K562 (cell line): ENCODE measurements around the gene MMS22L. TPM values are rescaled to one million over a fixed set of nuclear protein-coding genes. Genes with fewer than 3 reads are reported as not detected.

Experiments
- ATAC-seq: fragments of 200-7000 bp; cut with Tn5 transposase; 3 replicates; pipeline ENCODE4 v1.9.1; 2020; ENCODE audit warnings: moderate library complexity
- BruUV-seq: library from RNA; stranded (reverse); fragments of 400-500 nt; replicated peaks from 2 replicates; lab custom pipeline; 2021; lab: Mats Ljungman, UMichigan
- CTCF ChIA-PET: fragments of 300-600 bp; formaldehyde crosslinking; extraction: SDS; loops from one replicate; lab custom pipeline; 2021; ENCODE audit warnings: low intra/inter-chr PET ratio; lab: Yijun Ruan, JAX
- POLR2A ChIA-PET: fragments of 300-600, 350-650 bp; sonication (Branson Sonifier 250); formaldehyde crosslinking; extraction: SDS; loops from one replicate; lab custom pipeline; 2021; ENCODE audit warnings: antibody characterized with exemption, inconsistent platforms; lab: Yijun Ruan, JAX
- DNase-seq, 4 experiments: peaks; one replicate each; pipeline versions ENCODE4 v3.0.0 to v3.0.0-alpha.2; 2011 to 2018; ENCODE audit warnings: low spot score in 3 of 4, mixed read lengths in 3 of 4; ENCODE audit errors: extremely low read depth in 1 of 4
- FAIRE-seq: peaks from 2 replicates; lab custom pipeline; 2011; peaks lifted over from hg19 to GRCh38; lab: Jason Lieb, UNC
- H2AFZ ChIP-seq: 2 replicates; pipeline ENCODE4 v1.6.0; 2011; ENCODE audit warnings: low read depth, low read length, control low read depth, inconsistent platforms
- H3K27ac ChIP-seq: fragments of 200-600 bp; 3 replicates; pipeline ENCODE4 v1.8.0; 2011; ENCODE audit warnings: low read depth, mild to moderate bottlenecking, control low read depth, inconsistent platforms, low read length, moderate library complexity, mixed read lengths; ENCODE audit errors: extremely low read depth
- H3K27me3 ChIP-seq, 2 experiments: fragments of 300-600 bp in 1 of 2; 2 replicates in 1 of 2; 3 replicates in 1 of 2; pipeline versions ENCODE4 v1.6.0 to v1.8.0; 2011; ENCODE audit warnings: inconsistent platforms in 2 of 2, low read length in 2 of 2, mild to moderate bottlenecking in 1 of 2, mixed read lengths in 1 of 2, moderate library complexity in 1 of 2; ENCODE audit not compliant: control insufficient read depth in 2 of 2, insufficient read depth in 2 of 2
- H3K36me3 ChIP-seq: fragments of 300-600 bp; 3 replicates; pipeline ENCODE4 v1.8.0; 2011; ENCODE audit warnings: mild to moderate bottlenecking, low read length, inconsistent platforms; ENCODE audit not compliant: control insufficient read depth, insufficient read depth
- H3K4me1 ChIP-seq, 2 experiments: fragments of 200-600 bp in 1 of 2; replicated peaks in 1 of 2; 2 replicates in 1 of 2; 3 replicates in 1 of 2; pipeline versions ENCODE4 v1.5.1 to v1.8.0; 2011; ENCODE audit warnings: inconsistent platforms in 2 of 2, low read length in 2 of 2, mild to moderate bottlenecking in 1 of 2, mixed read lengths in 1 of 2, moderate library complexity in 1 of 2; ENCODE audit not compliant: control insufficient read depth in 2 of 2, insufficient read depth in 2 of 2
- H3K4me2 ChIP-seq: 2 replicates; pipeline ENCODE4 v1.6.1; 2011; ENCODE audit warnings: low read length, control low read depth, inconsistent platforms, mixed read lengths; ENCODE audit not compliant: insufficient read depth
- H3K4me3 ChIP-seq: fragments of 200-600 bp; sonication (generic), shearing (Covaris generic); 2 replicates; pipeline ENCODE4 v1.5.1; 2016; ENCODE audit warnings: control low read depth, inconsistent platforms
- H3K79me2 ChIP-seq: fragments of 200-600 bp; 3 replicates; pipeline ENCODE4 v1.8.0; 2011; ENCODE audit warnings: low read length, inconsistent platforms; ENCODE audit not compliant: control insufficient read depth, insufficient read depth
- H3K9ac ChIP-seq, 2 experiments: 2 replicates each; pipeline versions ENCODE4 v1.6.0 to v1.6.1; 2011; ENCODE audit warnings: low read depth in 2 of 2, low read length in 2 of 2, control low read depth in 1 of 2, inconsistent platforms in 1 of 2, mild to moderate bottlenecking in 1 of 2, mixed read lengths in 1 of 2; ENCODE audit not compliant: insufficient read depth in 1 of 2
- H3K9me1 ChIP-seq: one replicate; pipeline ENCODE4 v1.6.0; 2011; ENCODE audit warnings: inconsistent platforms, mild to moderate bottlenecking, low read length, moderate library complexity; ENCODE audit not compliant: control insufficient read depth, insufficient read depth
- H3K9me3 ChIP-seq: replicated peaks from 2 replicates; pipeline ENCODE4 v1.5.1; 2011; ENCODE audit warnings: low read depth, low read length, inconsistent platforms; ENCODE audit not compliant: control insufficient read depth, insufficient read depth
- H4K20me1 ChIP-seq: replicated peaks from 2 replicates; pipeline ENCODE4 v1.6.1; 2011; ENCODE audit warnings: low read length, inconsistent platforms, mixed read lengths; ENCODE audit not compliant: control insufficient read depth, insufficient read depth
- ARNT ChIP-seq, 2 experiments: fragments of 450-650 bp; IDR thresholded peaks; 2 replicates each; pipeline ENCODE4 v1.6.1; 2016; ENCODE audit warnings: mild to moderate bottlenecking in 1 of 2
- FUS ChIP-seq: fragments of 200-400 bp; formaldehyde crosslinking; optimal IDR thresholded peaks from 2 replicates; pipeline ENCODE3; 2017; ENCODE audit warnings: low read depth, low read length
- KAT7 ChIP-seq: sonication (generic); formaldehyde crosslinking; IDR thresholded peaks from 2 replicates; pipeline ENCODE4 v1.8.0; 2022; ENCODE audit warnings: missing genetic modification reagents, mild to moderate bottlenecking, borderline replicate concordance
- MEIS2 ChIP-seq: fragments of 450-650 bp; IDR thresholded peaks from 2 replicates; pipeline ENCODE4 v1.6.1; 2014; ENCODE audit warnings: mild to moderate bottlenecking; ENCODE audit not compliant: partially characterized antibody
- NELFE ChIP-seq: IDR thresholded peaks from 2 replicates; pipeline ENCODE4 v1.6.1; 2011; ENCODE audit warnings: mild to moderate bottlenecking; ENCODE audit not compliant: insufficient read depth, insufficient read length
- NFE2L1 ChIP-seq: fragments of 450-650 bp; IDR thresholded peaks from 2 replicates; pipeline ENCODE4 v1.6.1; 2016; ENCODE audit warnings: missing genetic modification characterization, low read depth, mild to moderate bottlenecking, missing compliant biosample characterization, moderate library complexity, borderline replicate concordance
- SRSF1 ChIP-seq: fragments of 200-400 bp; formaldehyde crosslinking; IDR thresholded peaks from 2 replicates; pipeline ENCODE4 v1.6.1; 2017; ENCODE audit warnings: mild to moderate bottlenecking, low read depth, low read length, moderate library complexity
- ZKSCAN3 ChIP-seq: fragments of 250-450 bp; sonication (Bioruptor Pico); IDR thresholded peaks from 2 replicates; pipeline ENCODE4 v1.4.0; 2020
- ZNF121 ChIP-seq: sonication (generic); formaldehyde crosslinking; conservative IDR thresholded peaks from 2 replicates; pipeline ENCODE4 v1.8.0; 2022; ENCODE audit warnings: missing genetic modification reagents
- ZNF239 ChIP-seq: fragments of 250-450 bp; sonication (Bioruptor Pico); IDR thresholded peaks from 2 replicates; pipeline ENCODE4 v1.4.0; 2020; ENCODE audit warnings: mild to moderate bottlenecking
- ZNF766 ChIP-seq: fragments of 200-800 bp; sonication (Bioruptor generic); conservative IDR thresholded peaks from 2 replicates; pipeline ENCODE4 v1.6.1; 2016; ENCODE audit warnings: missing genetic modification characterization, missing compliant biosample characterization
- WGBS: fragments of 100-300 bp; shearing (Covaris generic); methylation state at CpG from one replicate; pipeline ENCODE4 v1.1.6; 2016; ENCODE audit warnings: low coverage, mixed read lengths; ENCODE audit not compliant: insufficient coverage; ENCODE audit errors: missing lambda C conversion rate; 5-methylcytosine and 5-hydroxymethylcytosine counted together
- in situ Hi-C: fragments of 300-500 bp; cut with MboI; formaldehyde crosslinking; loops from 4 replicates; pipeline ENCODE4 v1.15.0; 2018; ENCODE audit warnings: inconsistent platforms, mixed read lengths
- intact Hi-C: fragments of 100-400 bp; cut with micrococcal nuclease; formaldehyde crosslinking; loops from 2 replicates; pipeline ENCODE4 v1.14.2; 2022
- polyA plus RNA-seq, 8 experiments: library from polyadenylated mRNA; depleted of rRNA in 4 of 8; stranded (reverse) in 5 of 8; unstranded in 3 of 8; fragments of >200 nt; fragmentation: Nextera tagmentation in 2 of 8; fragmentation: Illumina TruSeq in 1 of 8; extraction: Ambion mirVana in 2 of 8; extraction: Trizol in 1 of 8; gene quantifications; 2 replicates each; pipeline versions ENCODE4 v1.2.1 to v1.2.3, GENCODE V29; 2011 to 2014; ENCODE audit warnings: inconsistent platforms in 1 of 8, missing spikeins in 1 of 8
- total RNA-seq, 7 experiments: library from RNA; depleted of rRNA in 6 of 7; stranded (reverse); fragments of >200 nt in 6 of 7; fragmentation: Illumina TruSeq in 2 of 7; extraction: Trizol in 2 of 7; gene quantifications; 2 replicates each; pipeline versions ENCODE4 v1.2.1 to v1.2.3, GENCODE V29; 2011 to 2021; ENCODE audit warnings: low replicate concordance in 1 of 7

The MMS22L gene
- total and polyA plus RNA-seq, 9 of the 15 experiments (the other 6 are each of a cell fraction or from before 2014, with no cell fraction given), result 13.0 to 59.5 (median 26.9) TPM

DNA sequence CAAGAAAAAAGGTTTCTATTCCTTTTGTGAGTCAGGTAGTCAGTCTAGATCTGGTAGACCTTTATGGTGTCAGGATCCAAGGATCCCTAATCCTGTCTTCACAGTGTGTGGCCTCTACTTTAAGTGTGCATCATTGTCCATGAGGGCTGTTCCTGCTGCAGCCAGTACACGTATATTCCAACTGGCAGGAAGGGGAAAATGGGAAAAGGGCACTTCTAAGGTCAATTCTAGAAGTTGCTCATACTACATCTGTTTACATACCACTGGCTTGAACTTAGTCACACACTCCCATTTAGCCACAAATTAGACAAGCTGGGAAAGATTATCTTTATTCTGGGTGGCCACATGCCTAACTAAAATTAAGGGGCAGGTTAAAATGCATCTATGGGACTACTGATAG lies 9.7 kb upstream of the MMS22L start:
- WGBS, result 6% methylated on average over 1 of the region's 1 CpG
- no peak for TF ChIP-seq FUS
- no peak for TF ChIP-seq ARNT (IDR thresholded peaks at IDR 0.05)
- no peak for TF ChIP-seq MEIS2
- no peak for TF ChIP-seq ZNF239
- no peak for TF ChIP-seq KAT7 (CRISPR knock-in tag)
- TF ChIP-seq NELFE, result no peak
- TF ChIP-seq NFE2L1, result no peak
- no peak for TF ChIP-seq ZNF766 (CRISPR knock-in tag)
- no peak for TF ChIP-seq SRSF1
- no peak for TF ChIP-seq ZNF121 (CRISPR knock-in tag)
- no peak for TF ChIP-seq ZKSCAN3 (CRISPR knock-in tag)
- no peaks in the 10 kb centered on the region for H3K4me1 ChIP-seq
- H3K4me2 ChIP-seq, result no peak overlapping the region
- no peak overlapping the region for H2AFZ ChIP-seq
- no peaks in the 10 kb centered on the region for H3K79me2 ChIP-seq
- in situ Hi-C loops (no loop called here), intact Hi-C loops (no loop called here)
- ChIA-PET CTCF (no interaction called here), POLR2A (no interaction called here)
- no peaks in the 10 kb centered on the region for H4K20me1 ChIP-seq
- ATAC-seq (no peak), DNase-seq (no peak), FAIRE-seq (no peak)
- H3K9ac ChIP-seq, result no peak overlapping the region
- no peaks in the 10 kb centered on the region for H3K36me3 ChIP-seq
- H3K27me3 ChIP-seq, result no peaks in the 10 kb centered on the region; a peak in 2 of 5 replicates
- no peaks in the 10 kb centered on the region for H3K9me1 ChIP-seq
- no peak overlapping the region for H3K4me3 ChIP-seq
- no TSS peak for BruUV-seq
- no peaks in the 10 kb centered on the region; the same call in 1 of the 2 replicates for H3K9me3 ChIP-seq
- no peak overlapping the region for H3K27ac ChIP-seq
